GM19239 (cell line): ENCODE data around the gene CHN2.

Experiments
- DNase-seq: peaks from one replicate; pipeline ENCODE4 v3.0.0; 2011; ENCODE audit warnings: low spot score; ENCODE audit not compliant: insufficient read length
- FAIRE-seq: peaks from 2 replicates; lab custom pipeline; 2011; peaks lifted over from hg19 to GRCh38; lab: Jason Lieb, UNC

CHN2 gene

DNA sequence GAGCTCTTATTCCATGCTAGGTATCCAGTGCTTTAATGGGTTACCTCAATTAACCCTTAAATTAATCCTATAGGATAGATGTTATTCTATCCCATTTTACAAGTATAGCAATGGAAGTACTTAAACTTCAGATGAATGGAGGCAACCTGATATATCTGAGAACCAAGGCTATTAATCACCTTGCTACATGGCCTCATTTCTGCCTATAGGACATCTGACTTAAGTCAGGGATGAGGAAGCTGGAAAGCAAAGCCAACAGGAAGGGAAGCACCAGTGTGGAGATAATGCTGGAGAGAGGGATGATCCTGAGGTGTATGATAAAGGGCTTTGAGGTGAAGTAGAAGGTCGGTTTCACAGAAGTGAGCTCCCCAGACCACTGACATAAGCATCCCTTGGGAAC, 132.3 kb downstream of the CHN2 start:
- DNase-seq (no peak), FAIRE-seq (no peak)

DNA sequence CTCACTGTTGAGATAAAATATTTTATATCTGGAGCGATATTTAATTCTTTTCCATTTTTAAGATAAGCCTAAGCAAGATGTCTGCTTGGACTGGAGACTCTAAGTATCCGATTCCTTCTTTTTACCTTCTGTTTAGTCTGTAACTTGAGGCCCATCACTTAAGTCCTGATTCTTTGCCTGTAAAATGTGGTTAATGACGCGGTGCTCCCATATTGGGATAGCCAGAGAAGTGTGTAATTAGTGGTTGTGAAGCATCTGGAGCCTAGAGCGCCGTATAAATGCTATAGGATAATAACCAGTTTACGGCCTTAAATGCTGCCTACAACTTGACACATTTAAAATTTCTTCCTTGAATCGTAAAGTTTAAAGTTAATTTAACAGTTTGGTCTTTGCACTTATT, 132.9 kb downstream of the CHN2 start:
- FAIRE-seq (no peak), DNase-seq (no peak)

- no peak for DNase-seq
- FAIRE-seq, result no peak
These were observed 133.5 kb downstream of the CHN2 start for GRCh38 chr7:29328045-29328444.

DNA sequence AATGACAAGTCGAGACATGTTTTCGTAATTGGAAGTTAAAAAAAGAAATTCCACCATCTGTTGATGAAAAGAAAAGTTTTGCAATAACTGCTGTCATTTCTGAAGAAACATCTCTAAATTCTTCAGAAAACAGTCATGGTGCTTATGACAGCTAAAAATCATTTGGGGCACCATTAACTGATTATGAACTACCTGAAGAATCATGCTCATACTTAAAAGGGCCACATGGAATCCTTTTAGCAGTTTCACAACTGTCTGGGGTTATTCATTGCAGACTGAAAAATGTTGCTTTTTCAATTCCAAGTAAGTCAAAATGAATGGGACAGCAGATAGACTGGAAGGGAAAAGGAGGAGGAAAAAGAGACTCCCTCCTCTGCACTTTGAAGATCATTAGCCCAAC, 134.2 kb downstream of the CHN2 start:
- no peak for DNase-seq
- no peak for FAIRE-seq

DNA sequence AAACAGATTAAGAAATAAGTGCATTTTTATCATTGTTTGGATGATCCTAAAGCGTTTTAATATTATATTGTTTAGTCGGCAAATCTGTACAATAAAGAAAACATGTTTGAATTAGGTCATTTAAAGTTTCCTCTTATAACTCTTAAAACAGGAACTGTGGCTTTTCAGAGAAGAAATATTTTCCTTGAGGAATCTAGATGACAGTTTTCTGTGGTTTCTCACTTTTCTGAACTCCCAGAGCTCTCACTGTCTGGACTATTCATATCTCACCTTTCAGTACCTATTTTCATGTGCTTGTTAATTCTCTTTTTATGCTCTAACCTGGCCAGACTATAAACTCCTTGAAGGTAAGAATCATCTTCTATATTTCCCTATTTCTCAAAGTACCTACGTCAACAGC, 135.1 kb downstream of the CHN2 start:
- FAIRE-seq (no peak), DNase-seq (no peak)

DNA sequence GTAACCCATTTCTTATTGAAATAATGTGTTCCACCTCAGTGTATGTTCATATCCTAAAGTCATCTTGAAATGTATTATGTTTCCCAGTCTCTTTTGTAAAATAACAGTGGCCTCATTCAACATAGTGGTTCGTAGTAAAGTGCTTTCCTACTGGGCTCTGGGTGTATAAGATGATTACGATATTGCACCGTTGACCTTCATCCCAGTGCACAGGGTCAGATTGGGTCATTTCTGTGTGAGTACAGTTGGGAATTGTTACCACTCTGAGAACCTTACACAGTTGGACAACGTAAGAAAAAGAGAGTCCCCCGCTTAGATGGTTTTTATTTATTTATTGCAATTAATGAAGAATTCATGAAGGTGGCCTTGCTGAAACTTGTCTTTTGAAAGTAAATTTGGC, 135.6 kb downstream of the CHN2 start:
- DNase-seq, result no peak
- no peak for FAIRE-seq

DNA sequence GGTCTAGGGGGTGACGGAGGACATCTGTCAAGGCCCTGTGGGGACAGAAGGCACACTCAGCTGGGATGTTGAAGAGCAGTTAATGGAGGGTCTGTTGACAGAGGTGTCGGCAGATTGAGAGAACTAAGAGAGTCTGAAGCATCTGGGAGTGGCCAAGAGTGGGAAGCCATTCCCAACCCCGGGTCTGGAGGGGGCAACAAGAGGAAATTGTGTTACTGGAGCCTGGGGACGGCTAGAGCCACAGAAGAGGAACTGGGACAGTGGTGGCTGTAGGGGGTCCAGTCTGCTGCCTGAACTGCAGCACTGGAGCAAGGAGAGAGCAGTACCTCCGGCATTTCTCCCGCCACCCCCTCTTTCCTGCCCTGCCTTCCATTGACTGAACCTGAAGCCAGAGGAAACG, 136.6 kb downstream of the CHN2 start:
- DNase-seq (no peak), FAIRE-seq (no peak)

DNA sequence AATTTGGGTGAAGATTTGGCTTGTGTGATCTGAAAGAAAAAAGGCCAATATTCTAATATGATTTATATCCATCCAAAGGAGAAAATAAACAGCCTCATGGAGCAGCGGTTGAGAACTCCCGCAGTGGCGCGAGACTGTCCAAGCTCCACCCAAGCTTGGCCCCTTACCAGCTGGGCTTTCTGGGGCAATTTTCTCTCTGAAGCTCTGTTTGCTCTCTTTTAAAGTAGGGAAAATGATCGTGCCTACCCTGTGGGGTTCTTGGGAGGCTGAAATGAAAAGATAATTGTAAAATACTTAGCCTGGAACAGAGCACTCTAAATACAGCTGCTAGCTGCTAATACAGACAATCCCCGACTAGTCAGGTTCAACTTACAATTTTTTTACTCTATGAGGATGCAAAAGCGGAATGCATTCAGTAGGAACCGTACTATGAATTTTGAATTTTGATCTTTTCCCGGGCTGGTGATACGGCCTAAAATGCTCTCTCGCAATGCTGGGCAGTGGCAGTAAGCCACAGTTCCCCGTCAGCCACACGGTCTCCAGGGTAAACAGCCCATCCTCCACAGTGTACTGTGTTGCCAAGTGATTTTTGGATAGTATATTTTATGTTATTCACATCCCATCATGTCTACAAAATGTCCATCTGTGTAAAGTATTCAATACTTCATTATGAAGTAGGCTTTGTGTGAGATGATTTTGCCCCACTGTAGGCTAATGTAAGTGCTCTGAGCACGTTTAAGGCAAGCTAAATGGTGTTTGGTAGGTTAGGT, 137.7 kb downstream of the CHN2 start:
- FAIRE-seq (no peak), DNase-seq (no peak)

- no peak for FAIRE-seq
These were observed 138.6 kb downstream of the CHN2 start for GRCh38 chr7:29332875-29333855.

GRCh38 chr7:29335188-29336083, 140.9 kb downstream of the CHN2 start:
- DNase-seq (no peak), FAIRE-seq (no peak)

More at GRCh38 chr7:29332875-29333855, 138.6 kb downstream of the CHN2 start:
- DNase-seq, result no peak

DNA sequence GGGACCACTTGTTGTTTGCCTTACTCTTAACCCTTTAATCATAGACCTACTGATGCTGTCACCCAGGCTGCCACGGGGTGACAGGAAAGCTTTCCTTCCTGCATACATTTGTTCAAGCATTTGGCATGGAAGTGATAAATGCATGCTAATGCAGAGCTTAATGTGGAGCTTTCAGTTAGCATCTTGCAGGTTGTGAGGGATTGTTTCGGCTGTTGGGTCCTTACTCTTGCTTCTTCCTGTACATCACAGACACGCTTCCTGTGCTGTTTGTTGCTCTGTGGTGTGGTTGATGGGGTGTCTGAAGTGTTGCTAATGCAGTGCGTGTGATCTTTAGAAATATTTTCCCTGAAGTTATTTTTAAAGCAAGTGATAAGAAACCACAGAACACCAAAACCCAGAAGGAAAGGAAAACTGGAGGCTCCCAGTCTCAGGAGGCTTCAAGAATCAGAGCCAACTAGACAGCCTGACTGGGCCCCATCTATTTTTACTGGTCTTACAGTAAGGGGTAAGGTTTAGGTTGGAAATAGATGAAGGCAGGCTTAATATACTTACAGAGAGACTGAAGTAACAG, 143.1 kb downstream of the CHN2 start:
- DNase-seq (no peak), FAIRE-seq (no peak)

DNA sequence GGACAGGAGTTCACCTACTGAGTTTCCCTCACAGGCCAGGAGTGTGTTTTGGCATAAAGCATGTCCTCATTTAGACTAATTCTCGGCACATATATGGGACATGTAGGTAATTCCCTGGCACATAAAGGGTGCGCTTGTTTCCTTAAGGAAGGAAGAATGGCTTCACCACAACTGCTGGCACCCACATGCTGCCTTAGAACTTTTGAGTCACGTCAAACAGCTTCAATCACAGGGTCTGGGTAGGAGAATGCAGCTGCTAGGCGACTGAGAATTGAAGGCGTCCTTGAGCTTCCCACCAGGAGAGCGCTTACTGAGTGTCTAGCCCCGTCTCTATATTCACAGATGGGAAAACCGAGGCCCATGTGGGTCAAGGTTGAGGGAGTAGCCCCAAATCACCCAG, 146.1 kb downstream of the CHN2 start:
- FAIRE-seq (no peak), DNase-seq (no peak)

- no peak for FAIRE-seq
- no peak for DNase-seq
These were observed 146.6 kb downstream of the CHN2 start for GRCh38 chr7:29341156-29341555.

DNA sequence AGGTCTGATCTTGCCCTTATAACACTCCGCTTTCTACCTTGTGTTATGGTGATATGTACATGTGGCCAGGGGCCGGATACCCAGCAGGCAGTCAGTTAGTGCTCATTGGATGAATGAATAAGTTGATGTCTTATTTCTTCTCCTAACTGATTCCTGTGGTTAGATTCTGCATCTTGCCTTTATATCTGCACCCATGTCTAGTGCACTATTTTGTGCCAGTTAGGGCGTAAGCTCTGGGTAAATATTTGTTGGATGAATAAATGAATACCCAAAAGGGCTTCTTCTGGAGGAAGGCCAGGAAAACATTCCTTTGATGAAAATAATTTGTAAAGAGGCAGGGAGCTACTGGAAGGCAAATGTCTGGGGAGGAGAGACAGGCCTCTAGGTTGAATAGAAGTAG, 148.2 kb downstream of the CHN2 start:
- DNase-seq (no peak), FAIRE-seq (no peak)

- DNase-seq, result no peak
These were observed 148.8 kb downstream of the CHN2 start for GRCh38 chr7:29343399-29343798.

GRCh38 chr7:29344334-29344978, 149.9 kb downstream of the CHN2 start:
- FAIRE-seq (no peak), DNase-seq (no peak)

More at GRCh38 chr7:29343399-29343798, 148.8 kb downstream of the CHN2 start:
- FAIRE-seq, result no peak

DNA sequence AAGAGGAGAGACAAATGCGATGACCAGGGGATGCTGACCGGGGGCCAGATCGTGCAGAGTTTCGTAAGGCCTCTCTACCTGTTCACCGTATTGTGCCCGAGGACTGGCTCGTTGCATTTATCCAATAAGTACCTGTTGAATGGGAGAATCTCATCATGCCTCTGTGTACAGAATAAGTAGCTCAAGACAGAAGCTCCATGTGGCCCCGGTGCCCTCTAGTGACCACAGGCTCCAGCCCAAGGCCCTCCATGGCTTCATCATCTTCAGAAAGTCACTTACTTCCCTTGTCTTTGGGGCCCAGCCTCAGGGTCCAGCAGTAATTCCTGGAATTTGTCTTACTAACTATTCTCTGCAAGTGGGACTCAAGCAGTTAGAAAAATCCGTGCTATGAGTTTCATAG, 151.0 kb downstream of the CHN2 start:
- no peak for DNase-seq
- no peak for FAIRE-seq

DNA sequence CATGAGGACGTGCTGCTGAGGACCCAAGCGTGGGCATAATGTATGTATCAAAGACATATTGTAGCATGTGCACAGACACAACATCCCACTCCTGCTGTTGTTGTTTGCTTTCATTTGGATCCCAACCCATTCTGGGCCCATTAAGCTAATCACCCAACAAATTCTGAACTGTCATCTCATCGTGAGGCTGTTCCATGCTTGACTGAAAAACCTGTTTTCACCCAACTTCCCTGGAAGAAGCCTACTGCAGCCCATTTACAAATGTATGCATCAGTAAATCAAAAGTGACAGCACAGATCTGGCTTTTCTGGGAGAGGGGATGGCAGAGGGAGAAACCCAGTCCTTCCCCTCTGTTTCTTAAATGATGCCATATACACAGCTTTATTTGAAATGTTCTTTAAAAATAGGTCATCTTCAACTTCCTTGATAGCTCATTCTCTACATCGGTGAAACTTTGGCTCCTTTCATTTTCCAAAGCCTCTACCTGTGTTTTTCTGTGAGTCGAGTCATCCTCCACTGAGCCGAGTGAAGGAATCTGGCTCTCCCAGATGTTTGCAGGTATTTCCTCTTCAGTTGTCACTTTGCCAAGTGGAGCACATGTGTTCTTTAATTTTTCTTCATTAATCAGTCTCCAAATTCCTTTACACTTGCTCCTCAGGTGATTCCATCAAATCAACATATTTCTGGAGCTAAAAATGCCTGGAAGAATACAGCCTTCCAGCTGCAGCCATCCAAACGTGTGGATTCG, 151.8 kb downstream of the CHN2 start:
- FAIRE-seq, result no peak
- DNase-seq, result no peak

GRCh38 chr7:29349362-29349761, 154.8 kb downstream of the CHN2 start:
- no peak for FAIRE-seq
- no peak for DNase-seq
